PC-9 (cell line): Measurements from ENCODE around the gene PRDM13.

Experiments
- EZH2 ChIP-seq: fragments of 200-600 bp; sonication (generic); IDR thresholded peaks from 2 replicates; pipeline ENCODE4 v1.8.0; 2017; ENCODE audit warnings: antibody characterized with exemption, low read depth
- TF ChIP-seq, protein P1 (sequence below): fragments of 200-600 bp; sonication (generic); conservative IDR thresholded peaks from 2 replicates; pipeline ENCODE4 v1.6.1; 2017; ENCODE audit warnings: mixed run types, antibody characterized with exemption, mild to moderate bottlenecking, moderate library complexity

DNA sequence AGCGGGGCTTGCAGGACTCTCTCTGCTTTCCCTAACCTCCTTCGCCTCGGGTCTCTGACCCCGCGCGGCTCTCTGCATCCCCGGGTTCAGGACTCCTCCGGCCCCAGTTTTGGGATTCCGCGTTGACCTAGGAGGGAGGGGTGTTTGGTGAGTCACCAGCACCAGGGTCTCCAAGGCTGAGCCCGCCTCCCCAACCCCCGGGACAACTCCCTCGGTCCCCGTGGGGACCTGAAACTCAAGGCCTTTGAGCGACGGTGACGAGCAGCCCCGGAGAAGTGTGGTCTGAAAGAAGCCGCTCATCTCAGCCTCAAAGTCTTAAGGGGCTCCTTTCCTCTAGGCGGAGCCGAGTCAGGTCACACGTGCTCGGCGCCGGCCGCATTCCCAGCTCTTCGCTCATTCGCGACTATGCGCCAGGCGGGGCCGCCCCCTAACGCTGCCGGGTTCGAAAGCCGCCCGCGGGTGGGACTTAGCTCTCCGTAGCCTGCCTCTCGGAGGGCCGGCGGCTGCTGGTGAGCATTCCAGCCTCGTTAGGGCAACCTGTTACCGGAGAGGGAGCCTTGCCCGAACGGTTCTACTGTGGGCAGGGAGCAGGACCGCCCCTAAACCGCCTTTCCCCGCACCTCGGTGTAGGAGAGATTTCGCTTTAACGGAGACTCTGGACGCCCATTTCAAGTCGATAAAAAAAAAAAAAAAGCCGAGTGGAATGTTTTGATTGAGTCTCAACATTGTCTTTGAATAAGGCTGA is 3.0 kb upstream of the PRDM13 start:
- TF ChIP-seq, protein P1, sequence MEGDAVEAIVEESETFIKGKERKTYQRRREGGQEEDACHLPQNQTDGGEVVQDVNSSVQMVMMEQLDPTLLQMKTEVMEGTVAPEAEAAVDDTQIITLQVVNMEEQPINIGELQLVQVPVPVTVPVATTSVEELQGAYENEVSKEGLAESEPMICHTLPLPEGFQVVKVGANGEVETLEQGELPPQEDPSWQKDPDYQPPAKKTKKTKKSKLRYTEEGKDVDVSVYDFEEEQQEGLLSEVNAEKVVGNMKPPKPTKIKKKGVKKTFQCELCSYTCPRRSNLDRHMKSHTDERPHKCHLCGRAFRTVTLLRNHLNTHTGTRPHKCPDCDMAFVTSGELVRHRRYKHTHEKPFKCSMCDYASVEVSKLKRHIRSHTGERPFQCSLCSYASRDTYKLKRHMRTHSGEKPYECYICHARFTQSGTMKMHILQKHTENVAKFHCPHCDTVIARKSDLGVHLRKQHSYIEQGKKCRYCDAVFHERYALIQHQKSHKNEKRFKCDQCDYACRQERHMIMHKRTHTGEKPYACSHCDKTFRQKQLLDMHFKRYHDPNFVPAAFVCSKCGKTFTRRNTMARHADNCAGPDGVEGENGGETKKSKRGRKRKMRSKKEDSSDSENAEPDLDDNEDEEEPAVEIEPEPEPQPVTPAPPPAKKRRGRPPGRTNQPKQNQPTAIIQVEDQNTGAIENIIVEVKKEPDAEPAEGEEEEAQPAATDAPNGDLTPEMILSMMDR: no peak
- TF ChIP-seq EZH2: no peak
